Astrocyte (in vitro differentiated cells and primary cell): Measurements from ENCODE around the gene AFAP1L2. TPM values are rescaled to one million over a fixed set of nuclear protein-coding genes. Genes with fewer than 3 reads are reported as not detected.

Source experiments
- DNase-seq: peaks from one replicate; pipeline ENCODE4 v3.0.0-alpha.2; 2010; ENCODE audit warnings: low read depth
- FAIRE-seq: peaks from 2 replicates; lab custom pipeline; 2011; peaks lifted over from hg19 to GRCh38; lab: Jason Lieb, UNC
- H2AFZ ChIP-seq: 2 replicates; pipeline ENCODE4 v1.6.0; 2012; ENCODE audit warnings: low read depth, low read length, inconsistent platforms
- H3K27ac ChIP-seq: 2 replicates; pipeline ENCODE4 v1.5.1; 2011; ENCODE audit warnings: low read depth, low read length, inconsistent platforms
- H3K27me3 ChIP-seq: 2 replicates; pipeline ENCODE4 v1.6.0; 2011; ENCODE audit warnings: low read length, inconsistent platforms; ENCODE audit not compliant: insufficient read depth
- H3K36me3 ChIP-seq: 2 replicates; pipeline ENCODE4 v1.5.1; 2011; ENCODE audit warnings: low read length, inconsistent platforms; ENCODE audit not compliant: insufficient read depth
- H3K4me1 ChIP-seq: 2 replicates; pipeline ENCODE4 v1.5.1; 2011; ENCODE audit warnings: low read length, inconsistent platforms; ENCODE audit not compliant: insufficient read depth
- H3K4me2 ChIP-seq: 2 replicates; pipeline ENCODE4 v1.6.0; 2012; ENCODE audit warnings: low read length, inconsistent platforms
- H3K4me3 ChIP-seq: 2 replicates; pipeline ENCODE4 v1.5.1; 2011; ENCODE audit warnings: low read depth, mild to moderate bottlenecking, low read length, inconsistent platforms; ENCODE audit not compliant: insufficient read depth
- H3K79me2 ChIP-seq: 2 replicates; pipeline ENCODE4 v1.6.0; 2012; ENCODE audit warnings: mild to moderate bottlenecking, low read length, inconsistent platforms; ENCODE audit not compliant: insufficient read depth
- H3K9ac ChIP-seq: 2 replicates; pipeline ENCODE4 v1.6.0; 2012; ENCODE audit warnings: mild to moderate bottlenecking, low read length, inconsistent platforms
- H3K9me3 ChIP-seq: 2 replicates; pipeline ENCODE4 v1.5.1; 2012; ENCODE audit warnings: low read depth, mild to moderate bottlenecking, low read length, inconsistent platforms; ENCODE audit not compliant: insufficient read depth
- H4K20me1 ChIP-seq: 2 replicates; pipeline ENCODE4 v1.6.0; 2012; ENCODE audit warnings: low read length, inconsistent platforms; ENCODE audit not compliant: insufficient read depth
- H3K27ac Mint-ChIP-seq: one replicate; pipeline ENCODE4 v1.8.0; 2021; ENCODE audit warnings: mild to moderate bottlenecking, mixed read lengths; ENCODE audit not compliant: unreplicated experiment
- H3K27me3 Mint-ChIP-seq: one replicate; pipeline ENCODE4 v1.8.0; 2021; ENCODE audit warnings: low read depth, mixed read lengths; ENCODE audit not compliant: unreplicated experiment
- H3K36me3 Mint-ChIP-seq: one replicate; pipeline ENCODE4 v1.8.0; 2021; ENCODE audit warnings: low read depth, mixed read lengths; ENCODE audit not compliant: unreplicated experiment
- H3K4me1 Mint-ChIP-seq: one replicate; pipeline ENCODE4 v1.8.0; 2021; ENCODE audit warnings: low read depth, mixed read lengths; ENCODE audit not compliant: unreplicated experiment
- H3K4me3 Mint-ChIP-seq: one replicate; pipeline ENCODE4 v1.8.0; 2021; ENCODE audit warnings: mild to moderate bottlenecking, moderate library complexity, mixed read lengths; ENCODE audit not compliant: unreplicated experiment
- H3K9me3 Mint-ChIP-seq: one replicate; pipeline ENCODE4 v1.8.0; 2021; ENCODE audit warnings: mild to moderate bottlenecking, mixed read lengths; ENCODE audit not compliant: unreplicated experiment
- CTCF ChIP-seq: IDR thresholded peaks from 2 replicates; pipeline ENCODE4 v1.5.1; 2011; ENCODE audit warnings: low read depth, mild to moderate bottlenecking, inconsistent platforms, low read length, moderate library complexity; ENCODE audit not compliant: insufficient read depth
- EZH2 ChIP-seq: IDR thresholded peaks from 2 replicates; pipeline ENCODE4 v1.6.1; 2012; ENCODE audit warnings: mild to moderate bottlenecking, low read length, inconsistent platforms; ENCODE audit not compliant: insufficient read depth
- total RNA-seq: library from RNA; stranded (reverse); gene quantifications from 2 replicates; pipeline ENCODE4 v1.2.1, GENCODE V29; 2021

AFAP1L2 gene
- total RNA-seq, 1 donor from 2014 or later, result 26.6 TPM

GRCh38 chr10:114347791-114348190, 56.5 kb downstream of the AFAP1L2 start:
- no peak overlapping the region for H3K27ac Mint-ChIP-seq
- FAIRE-seq (no peak), DNase-seq (no peak)
- H3K9ac ChIP-seq, result no peak overlapping the region
- H3K36me3 Mint-ChIP-seq, result peaks cover 2% of the 10 kb centered on the region
- H3K27me3 ChIP-seq, result peaks cover 8% of the 10 kb centered on the region
- no peak overlapping the region for H3K27ac ChIP-seq
- H3K27me3 Mint-ChIP-seq, result no peaks in the 10 kb centered on the region
- no peaks in the 10 kb centered on the region for H3K36me3 ChIP-seq
- H3K79me2 ChIP-seq, result no peaks in the 10 kb centered on the region
- peaks cover 56% of the 10 kb centered on the region for H3K4me1 Mint-ChIP-seq
- H4K20me1 ChIP-seq, result no peaks in the 10 kb centered on the region
- H3K4me3 Mint-ChIP-seq, result no peak overlapping the region
- no peak overlapping the region for H3K4me3 ChIP-seq
- H3K4me1 ChIP-seq, result peaks cover 18% of the 10 kb centered on the region
- peaks cover 2% of the 10 kb centered on the region for H3K9me3 Mint-ChIP-seq
- no peak overlapping the region for H2AFZ ChIP-seq
- H3K9me3 ChIP-seq, result no peaks in the 10 kb centered on the region
- no peak overlapping the region for H3K4me2 ChIP-seq
- no peak for TF ChIP-seq CTCF
- TF ChIP-seq EZH2, result no peak

GRCh38 chr10:114347241-114347640, 57.1 kb downstream of the AFAP1L2 start:
- no peak for FAIRE-seq
- Histone ChIP-seq H3K9me3 (no peaks in the 10 kb centered on the region), H3K4me3 (no peak overlapping the region), H3K9ac (no peak overlapping the region), H2AFZ (no peak overlapping the region), H3K79me2 (no peaks in the 10 kb centered on the region), H3K4me2 (no peak overlapping the region), H3K4me1 (peaks cover 18% of the 10 kb centered on the region), H3K27ac (no peak overlapping the region), H4K20me1 (no peaks in the 10 kb centered on the region), H3K36me3 (no peaks in the 10 kb centered on the region), H3K27me3 (peaks cover 8% of the 10 kb centered on the region)
- H3K4me3 Mint-ChIP-seq, result no peak overlapping the region
- DNase-seq, result no peak
- H3K9me3 Mint-ChIP-seq, result peaks cover 2% of the 10 kb centered on the region
- peaks cover 5% of the 10 kb centered on the region for H3K36me3 Mint-ChIP-seq
- H3K27me3 Mint-ChIP-seq, result no peaks in the 10 kb centered on the region
- peak overlapping the region; percentile 56 for H3K27ac Mint-ChIP-seq
- H3K4me1 Mint-ChIP-seq, result peaks cover 56% of the 10 kb centered on the region
- no peak for TF ChIP-seq CTCF

- peaks cover 5% of the 10 kb centered on the region for H3K36me3 Mint-ChIP-seq
- Histone ChIP-seq H3K9me3 (no peaks in the 10 kb centered on the region), H3K27me3 (peaks cover 8% of the 10 kb centered on the region), H3K4me1 (peaks cover 18% of the 10 kb centered on the region), H3K4me3 (no peak overlapping the region), H3K4me2 (no peak overlapping the region), H3K9ac (no peak overlapping the region), H3K27ac (no peak overlapping the region), H3K36me3 (no peaks in the 10 kb centered on the region), H4K20me1 (no peaks in the 10 kb centered on the region), H2AFZ (no peak overlapping the region), H3K79me2 (no peaks in the 10 kb centered on the region)
- TF ChIP-seq EZH2, result no peak
- no peak for TF ChIP-seq CTCF
- peaks cover 2% of the 10 kb centered on the region for H3K9me3 Mint-ChIP-seq
- FAIRE-seq, result no peak
- DNase-seq, result no peak
- peaks cover 56% of the 10 kb centered on the region for H3K4me1 Mint-ChIP-seq
- peak overlapping the region; percentile 66 for H3K4me3 Mint-ChIP-seq
- peak overlapping the region; percentile 56 for H3K27ac Mint-ChIP-seq
- H3K27me3 Mint-ChIP-seq, result no peaks in the 10 kb centered on the region
Observed at GRCh38 chr10:114346176-114347031, 57.9 kb downstream of the AFAP1L2 start.
